ENCODE measurements around the gene CD151.
A peak's percentile ranks its signal among the peaks of the same experiment; 100 is the strongest.

Gene CD151

DNA sequence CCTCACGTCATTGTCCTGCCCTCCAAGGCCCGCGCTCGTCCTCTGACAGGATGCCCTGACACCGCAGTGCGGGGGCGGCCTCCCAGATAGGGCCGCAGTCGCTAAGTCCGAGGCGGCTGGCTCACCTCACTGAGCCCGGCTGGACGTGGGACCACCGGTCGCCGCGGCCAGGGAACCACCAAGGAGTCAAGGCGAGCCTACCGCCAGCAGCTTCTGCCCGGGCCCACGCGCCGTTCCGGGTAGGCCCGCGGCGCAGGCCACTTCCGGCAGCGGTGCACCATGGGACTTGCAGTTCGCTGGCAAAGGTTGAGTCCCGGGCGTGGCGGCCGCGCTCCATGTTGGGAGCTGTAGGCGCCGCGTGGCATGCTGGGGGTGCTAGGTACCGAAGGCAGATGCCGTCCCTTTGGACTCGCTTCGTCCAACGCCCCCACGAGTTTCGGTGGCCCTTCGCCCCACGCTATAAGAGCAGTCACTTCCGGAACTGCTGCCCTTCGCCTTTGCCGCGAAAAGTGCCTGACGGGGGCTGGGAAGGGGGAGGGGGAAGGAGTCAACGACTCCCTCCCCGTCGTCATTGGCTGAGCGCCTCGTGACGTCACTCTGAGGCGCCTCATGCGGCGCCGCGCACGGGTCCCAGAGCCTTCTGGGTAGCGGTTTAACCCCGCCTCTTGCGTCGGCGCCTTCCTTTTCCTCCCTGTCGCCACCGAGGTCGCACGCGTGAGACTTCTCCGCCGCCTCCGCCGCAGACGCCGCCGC, 23.3 kb upstream of the CD151 start, which contains the start of gene RPLP2:
TSS of gene RPLP2 (plus strand) at position 681 of the 753 bp plus-strand sequence. CDS start 268 bp downstream, outside the sequence.
- Histone ChIP-seq H3K27ac (peak within 1 kb of the TSS; percentile 99), H3K9ac (ENCODE audit: insufficient read length) (peak within 1 kb of the TSS; percentile 96), H3K36me3 (ENCODE audit: insufficient read depth, low read length) (peaks cover 39% of the 10 kb centered on the region), H3K9me3 (ENCODE audit: low read depth, low read length) (no peaks in the 10 kb centered on the region), H3K4me3 (peak within 1 kb of the TSS; percentile 96)
- TF ChIP-seq EZH2 (IDR thresholded peaks at IDR 0.05) (no peak), FOXP2 (optimal IDR thresholded peaks at IDR 0.05; ENCODE audit: control extremely low read depth, extremely low read length, insufficient read depth) (peak; percentile 52), POLR2AphosphoS5 (IDR thresholded peaks at IDR 0.05; ENCODE audit: borderline replicate concordance, low read depth, low read length) (peak; percentile 91)
- peak; percentile 79 for DNase-seq (ENCODE audit: low read depth, low spot score)

DNA sequence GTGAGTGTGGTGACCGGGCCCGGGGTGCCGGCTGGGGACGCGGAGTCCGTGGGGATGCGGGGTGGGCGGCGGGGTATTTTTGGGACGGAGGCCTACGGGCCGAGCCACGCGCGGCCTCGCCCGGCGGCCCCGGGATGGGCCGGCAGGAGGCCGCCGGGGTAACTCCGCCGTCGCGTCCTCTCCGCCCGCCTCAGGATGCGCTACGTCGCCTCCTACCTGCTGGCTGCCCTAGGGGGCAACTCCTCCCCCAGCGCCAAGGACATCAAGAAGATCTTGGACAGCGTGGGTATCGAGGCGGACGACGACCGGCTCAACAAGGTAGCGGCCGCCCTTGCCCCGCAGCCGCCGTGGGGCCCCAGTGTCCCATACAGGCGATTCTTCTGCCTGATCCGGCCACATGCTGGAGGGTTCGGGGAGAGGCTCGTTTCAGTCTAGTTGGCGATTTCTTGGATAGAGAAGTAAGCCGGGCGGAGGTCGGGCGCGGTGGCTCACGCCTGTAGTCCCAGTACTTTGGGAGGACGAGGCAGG, 22.6 kb upstream of the CD151 start:
- Histone ChIP-seq H3K9ac (ENCODE audit: insufficient read length) (peak overlapping the region; percentile 96), H3K9me3 (ENCODE audit: low read depth, low read length) (no peaks in the 10 kb centered on the region), H3K36me3 (ENCODE audit: insufficient read depth, low read length) (peaks cover 39% of the 10 kb centered on the region), H3K4me3 (peak overlapping the region; percentile 96), H3K27ac (peak overlapping the region; percentile 99)
- TF ChIP-seq FOXP2 (optimal IDR thresholded peaks at IDR 0.05; ENCODE audit: control extremely low read depth, extremely low read length, insufficient read depth) = no peak
- no peak for TF ChIP-seq POLR2AphosphoS5 (IDR thresholded peaks at IDR 0.05; ENCODE audit: borderline replicate concordance, low read depth, low read length)
- TF ChIP-seq EZH2 (IDR thresholded peaks at IDR 0.05) = no peak
- DNase-seq (ENCODE audit: low read depth, low spot score) = no peak

DNA sequence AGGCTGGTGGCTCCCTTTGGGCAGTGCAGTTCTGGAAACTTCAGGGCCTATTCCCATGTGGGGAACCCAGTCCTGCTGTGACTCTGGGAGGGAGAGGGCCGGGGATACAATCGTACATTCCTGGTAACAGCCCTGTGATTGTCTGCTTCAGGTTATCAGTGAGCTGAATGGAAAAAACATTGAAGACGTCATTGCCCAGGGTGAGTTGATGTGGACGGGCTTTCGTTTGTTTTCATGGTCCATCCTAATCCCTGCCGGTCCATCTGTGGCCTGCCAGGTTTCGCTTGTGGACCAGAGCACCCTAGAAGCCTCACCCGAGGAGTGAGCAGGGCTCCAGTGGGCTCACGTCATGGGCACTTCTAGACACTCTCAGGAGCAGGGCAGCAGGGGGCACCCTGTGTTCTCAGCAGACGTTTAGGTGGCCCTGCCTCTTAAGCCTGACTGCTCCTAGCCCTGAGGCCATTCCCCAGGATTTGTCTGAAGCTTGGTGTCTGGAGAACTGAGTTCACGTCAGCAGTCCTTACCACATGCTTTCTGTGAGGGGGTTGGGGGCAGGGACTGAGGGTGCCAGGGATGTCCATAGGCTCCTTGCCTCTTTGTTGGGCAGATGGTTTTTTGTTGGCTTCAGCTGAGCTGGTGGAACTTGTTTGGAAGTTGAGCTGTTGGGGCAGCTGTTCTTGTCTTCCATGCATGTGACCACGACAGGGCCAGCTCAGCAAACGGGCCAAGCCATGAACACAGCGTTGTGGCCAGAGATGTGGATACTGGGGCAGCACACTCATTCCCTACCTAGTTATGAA, 21.1 kb upstream of the CD151 start:
- TF ChIP-seq FOXP2 (optimal IDR thresholded peaks at IDR 0.05; ENCODE audit: control extremely low read depth, extremely low read length, insufficient read depth) (no peak), EZH2 (IDR thresholded peaks at IDR 0.05) (no peak), POLR2AphosphoS5 (IDR thresholded peaks at IDR 0.05; ENCODE audit: borderline replicate concordance, low read depth, low read length) (no peak)
- Histone ChIP-seq H3K9ac (ENCODE audit: insufficient read length) (peak overlapping the region; percentile 96), H3K4me3 (peak overlapping the region; percentile 96), H3K36me3 (ENCODE audit: insufficient read depth, low read length) (peaks cover 39% of the 10 kb centered on the region), H3K27ac (peak overlapping the region; percentile 99), H3K9me3 (ENCODE audit: low read depth, low read length) (no peaks in the 10 kb centered on the region)
- DNase-seq (ENCODE audit: low read depth, low spot score) = no peak

DNA sequence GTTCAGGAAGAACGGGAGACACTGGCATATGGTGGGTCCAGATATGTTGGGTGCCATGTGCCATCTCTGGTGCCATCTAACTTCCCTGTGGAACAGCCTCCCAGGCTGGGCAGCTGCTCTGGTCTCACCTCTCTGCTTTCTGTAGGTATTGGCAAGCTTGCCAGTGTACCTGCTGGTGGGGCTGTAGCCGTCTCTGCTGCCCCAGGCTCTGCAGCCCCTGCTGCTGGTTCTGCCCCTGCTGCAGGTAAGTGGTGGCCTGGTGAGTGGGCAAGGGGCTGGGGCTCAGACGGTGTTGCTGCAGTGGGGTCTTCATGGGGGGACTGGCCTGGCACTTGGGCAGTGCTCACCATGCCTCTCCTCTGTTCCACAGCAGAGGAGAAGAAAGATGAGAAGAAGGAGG, 20.4 kb upstream of the CD151 start:
- Histone ChIP-seq H3K9me3 (ENCODE audit: low read depth, low read length) (no peaks in the 10 kb centered on the region), H3K4me3 (no peak overlapping the region), H3K36me3 (ENCODE audit: insufficient read depth, low read length) (peaks cover 39% of the 10 kb centered on the region), H3K9ac (ENCODE audit: insufficient read length) (no peak overlapping the region), H3K27ac (peak overlapping the region; percentile 99)
- no peak for DNase-seq (ENCODE audit: low read depth, low spot score)
- TF ChIP-seq FOXP2 (optimal IDR thresholded peaks at IDR 0.05; ENCODE audit: control extremely low read depth, extremely low read length, insufficient read depth) (no peak), POLR2AphosphoS5 (IDR thresholded peaks at IDR 0.05; ENCODE audit: borderline replicate concordance, low read depth, low read length) (peak; percentile 12; the same call in 1 of the 2 replicates)

DNA sequence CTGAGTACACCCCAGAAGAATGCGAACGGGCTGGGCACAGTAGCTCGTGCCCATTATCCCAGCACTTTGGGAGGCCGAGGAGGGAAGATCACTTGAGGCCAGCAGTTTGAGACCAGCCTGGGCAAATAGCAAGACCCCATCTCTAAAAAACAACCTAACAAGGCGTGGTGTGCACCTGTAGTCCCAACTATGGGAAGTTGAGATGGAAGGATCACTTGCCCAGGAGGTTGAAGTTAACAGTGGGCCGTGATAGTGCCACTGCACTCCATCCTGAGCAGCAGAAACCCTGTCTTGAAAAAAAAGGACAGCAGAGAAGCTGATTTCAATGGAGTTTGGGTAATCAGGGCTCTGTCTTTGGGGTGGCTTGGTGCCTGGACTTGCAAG, 19.7 kb upstream of the CD151 start:
- Histone ChIP-seq H3K4me3 (no peak overlapping the region), H3K9me3 (ENCODE audit: low read depth, low read length) (no peaks in the 10 kb centered on the region), H3K36me3 (ENCODE audit: insufficient read depth, low read length) (peaks cover 39% of the 10 kb centered on the region), H3K9ac (ENCODE audit: insufficient read length) (no peak overlapping the region), H3K27ac (0 out of 2 replicates have a peak overlapping the region, but pooled peaks have one; percentile 36)
- TF ChIP-seq FOXP2 (optimal IDR thresholded peaks at IDR 0.05; ENCODE audit: control extremely low read depth, extremely low read length, insufficient read depth) = no peak
- DNase-seq (ENCODE audit: low read depth, low spot score) = no peak

DNA sequence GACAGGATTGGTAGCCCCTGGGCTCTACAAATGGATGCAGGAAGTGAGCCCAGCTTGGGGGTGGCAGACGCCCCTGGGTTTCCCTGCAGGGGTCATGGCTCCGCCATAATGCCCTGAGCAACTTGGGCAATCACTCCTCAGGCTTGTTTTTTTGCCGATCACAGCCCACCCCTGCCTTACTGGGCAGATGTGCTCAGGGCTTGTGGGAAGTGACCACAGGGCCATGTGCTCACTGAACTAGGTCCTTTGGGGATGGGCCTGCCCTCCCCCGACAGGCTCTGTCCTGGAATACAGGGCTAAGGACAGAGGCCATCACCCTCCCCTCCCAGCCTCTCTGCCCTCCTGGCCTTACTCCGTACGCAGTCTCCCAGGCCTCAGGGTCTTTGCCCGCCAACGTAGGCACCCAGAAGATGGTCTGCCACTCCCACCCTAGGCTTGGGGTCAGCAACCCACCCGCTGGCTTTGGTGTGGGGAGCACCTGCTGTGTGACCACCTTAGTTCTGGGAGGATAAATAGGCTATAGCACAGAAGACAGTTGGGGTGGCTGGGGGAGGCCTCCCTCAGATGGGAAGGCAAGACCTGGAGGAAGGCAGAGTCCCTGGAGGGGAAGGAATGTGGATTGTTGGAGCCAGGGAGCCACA, 19.2 kb upstream of the CD151 start:
- H3K9ac ChIP-seq (ENCODE audit: insufficient read length) = no peak overlapping the region

DNA sequence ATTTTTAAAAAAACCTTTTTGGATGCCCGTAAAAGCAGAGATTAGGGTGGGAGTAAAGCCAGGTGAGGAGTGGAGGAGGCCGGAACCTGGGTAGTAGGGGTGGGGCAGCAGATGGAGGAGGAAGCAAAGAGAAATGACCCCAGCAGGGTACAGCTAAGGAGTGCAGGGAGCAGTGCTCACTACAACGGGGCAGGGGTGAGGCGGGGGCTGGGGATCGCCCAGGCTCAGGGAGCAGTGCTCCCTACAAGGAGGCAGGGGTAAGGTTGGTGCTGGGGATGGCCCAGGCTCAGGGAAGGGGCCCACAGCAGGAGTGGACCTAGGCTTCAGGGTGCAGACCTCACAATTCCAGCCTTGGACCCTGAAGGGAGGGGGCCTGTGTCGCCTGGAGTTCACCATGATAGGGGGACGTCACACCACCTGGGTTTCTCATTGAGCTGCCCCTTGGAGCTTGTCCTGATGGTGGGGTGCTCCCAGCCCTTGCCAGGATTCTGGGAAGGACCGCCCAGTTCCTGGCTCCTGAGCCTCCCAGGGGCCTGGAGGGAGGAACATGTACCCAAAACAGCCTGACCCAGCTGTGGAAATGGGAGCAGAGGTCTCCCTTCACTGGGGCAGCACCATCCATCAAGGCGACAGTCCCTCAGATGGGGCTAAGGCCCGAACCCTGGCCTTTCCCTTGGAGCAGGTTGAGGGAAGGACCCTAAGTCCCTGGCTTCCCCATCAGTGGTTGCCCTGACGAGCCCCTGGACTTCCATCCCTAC, 16.9 kb upstream of the CD151 start:
- no peaks in the 10 kb centered on the region for H3K9me3 ChIP-seq (ENCODE audit: low read depth, low read length)
- DNase-seq (ENCODE audit: low read depth, low spot score) = no peak
- 0 out of 2 replicates have a peak overlapping the region, but pooled peaks have one; percentile 19 for H3K27ac ChIP-seq
- peaks cover 33% of the 10 kb centered on the region for H3K36me3 ChIP-seq (ENCODE audit: insufficient read depth, low read length)
- H3K4me3 ChIP-seq = no peak overlapping the region
- TF ChIP-seq FOXP2 (optimal IDR thresholded peaks at IDR 0.05; ENCODE audit: control extremely low read depth, extremely low read length, insufficient read depth) (no peak), POLR2AphosphoS5 (IDR thresholded peaks at IDR 0.05; ENCODE audit: borderline replicate concordance, low read depth, low read length) (peak; percentile 64; the same call in 1 of the 2 replicates), EZH2 (IDR thresholded peaks at IDR 0.05) (no peak)
- H3K9ac ChIP-seq (ENCODE audit: insufficient read length) = no peak overlapping the region

More for the DNA sequence above, 19.2 kb upstream of the CD151 start:
- Histone ChIP-seq H3K4me3 (no peak overlapping the region), H3K9me3 (ENCODE audit: low read depth, low read length) (no peaks in the 10 kb centered on the region), H3K27ac (0 out of 2 replicates have a peak overlapping the region, but pooled peaks have one; percentile 36), H3K36me3 (ENCODE audit: insufficient read depth, low read length) (peaks cover 39% of the 10 kb centered on the region)
- TF ChIP-seq FOXP2 (optimal IDR thresholded peaks at IDR 0.05; ENCODE audit: control extremely low read depth, extremely low read length, insufficient read depth) (no peak), POLR2AphosphoS5 (IDR thresholded peaks at IDR 0.05; ENCODE audit: borderline replicate concordance, low read depth, low read length) (peak; percentile 55)
- DNase-seq (ENCODE audit: low read depth, low spot score) = no peak

Measured in SK-N-MC (cell line).